ENCODE results near the gene RHOBTB3.
A peak's percentile ranks its signal among the peaks of the same experiment; 100 is the strongest.

Gene RHOBTB3

DNA sequence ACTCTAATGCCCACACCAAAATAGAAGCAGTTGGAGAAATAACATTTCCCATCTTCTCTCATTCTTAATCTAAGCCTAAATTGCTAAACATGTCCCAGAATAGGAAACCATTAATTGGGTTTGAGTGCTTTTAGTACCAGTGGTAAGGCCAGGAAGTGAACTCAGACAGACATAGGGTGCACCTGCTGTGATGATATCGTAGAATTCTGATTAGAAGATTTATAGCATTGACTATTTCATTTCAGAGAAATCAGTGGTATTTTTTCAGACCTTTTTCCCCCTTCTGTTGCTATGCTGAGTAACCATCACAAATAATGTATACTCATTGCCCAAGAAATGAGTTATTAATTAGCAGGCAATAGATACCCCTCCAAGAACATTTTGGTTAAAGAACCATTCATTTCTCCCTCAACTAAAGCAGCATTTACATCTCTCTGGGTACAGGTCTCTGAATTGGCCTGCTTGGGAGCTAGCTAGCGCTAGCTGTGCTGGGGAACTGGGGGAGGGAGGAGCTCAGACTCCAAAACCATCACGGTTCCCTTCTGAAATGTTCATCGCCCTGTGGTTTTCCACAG, 84.1 kb downstream of the RHOBTB3 start:
- H4K20me1 ChIP-seq (ENCODE audit: insufficient read depth, low read length, poor library complexity, severe bottlenecking): peaks cover 62% of the 10 kb centered on the region
- no peaks in the 10 kb centered on the region for H3K27me3 ChIP-seq (ENCODE audit: insufficient read depth, low read length, poor library complexity, severe bottlenecking)
- no peak for TF ChIP-seq EZH2phosphoT487 (IDR thresholded peaks at IDR 0.05; ENCODE audit: borderline replicate concordance)
- TF ChIP-seq, protein P1, sequence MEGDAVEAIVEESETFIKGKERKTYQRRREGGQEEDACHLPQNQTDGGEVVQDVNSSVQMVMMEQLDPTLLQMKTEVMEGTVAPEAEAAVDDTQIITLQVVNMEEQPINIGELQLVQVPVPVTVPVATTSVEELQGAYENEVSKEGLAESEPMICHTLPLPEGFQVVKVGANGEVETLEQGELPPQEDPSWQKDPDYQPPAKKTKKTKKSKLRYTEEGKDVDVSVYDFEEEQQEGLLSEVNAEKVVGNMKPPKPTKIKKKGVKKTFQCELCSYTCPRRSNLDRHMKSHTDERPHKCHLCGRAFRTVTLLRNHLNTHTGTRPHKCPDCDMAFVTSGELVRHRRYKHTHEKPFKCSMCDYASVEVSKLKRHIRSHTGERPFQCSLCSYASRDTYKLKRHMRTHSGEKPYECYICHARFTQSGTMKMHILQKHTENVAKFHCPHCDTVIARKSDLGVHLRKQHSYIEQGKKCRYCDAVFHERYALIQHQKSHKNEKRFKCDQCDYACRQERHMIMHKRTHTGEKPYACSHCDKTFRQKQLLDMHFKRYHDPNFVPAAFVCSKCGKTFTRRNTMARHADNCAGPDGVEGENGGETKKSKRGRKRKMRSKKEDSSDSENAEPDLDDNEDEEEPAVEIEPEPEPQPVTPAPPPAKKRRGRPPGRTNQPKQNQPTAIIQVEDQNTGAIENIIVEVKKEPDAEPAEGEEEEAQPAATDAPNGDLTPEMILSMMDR (conservative IDR thresholded peaks at IDR 0.05; ENCODE audit: low read length): no peak

DNA sequence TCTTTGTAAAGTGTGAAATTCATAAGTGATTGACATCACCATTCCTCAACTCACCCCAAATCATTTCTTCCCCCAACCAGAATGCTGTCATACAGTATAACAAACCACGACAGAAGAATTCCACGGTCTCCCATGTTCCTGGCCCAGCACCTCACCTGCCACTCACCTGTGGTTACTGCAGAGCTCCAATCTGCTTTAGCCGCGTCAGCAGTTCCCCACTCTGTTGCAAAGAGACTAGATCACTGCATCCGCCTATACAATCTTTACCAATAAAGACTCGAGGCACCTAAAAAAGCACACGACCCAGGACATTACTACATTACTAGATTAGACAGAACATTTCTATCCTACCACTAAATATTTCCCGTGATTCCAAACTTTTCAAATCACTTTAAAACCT, 85.2 kb downstream of the RHOBTB3 start:
- peaks cover 86% of the 10 kb centered on the region for H3K79me2 ChIP-seq (ENCODE audit: insufficient read depth, low read length)
- no peaks in the 10 kb centered on the region for H3K9me3 ChIP-seq (ENCODE audit: insufficient read depth, low read depth, low read length)
- H2AFZ ChIP-seq (ENCODE audit: low read length): no peak overlapping the region
- H3F3A ChIP-seq (ENCODE audit: low read depth): no peaks in the 10 kb centered on the region; the same call in 1 of the 2 replicates
- H3K4me2 ChIP-seq (ENCODE audit: low read depth, low read length, poor library complexity, severe bottlenecking): peak overlapping the region; percentile 87
- H3K27me3 ChIP-seq (ENCODE audit: insufficient read depth, low read length, poor library complexity, severe bottlenecking): no peaks in the 10 kb centered on the region
- H3K4me3 ChIP-seq (ENCODE audit: low read length, poor library complexity, severe bottlenecking): peak overlapping the region; percentile 93
- peaks cover 63% of the 10 kb centered on the region for H4K20me1 ChIP-seq (ENCODE audit: insufficient read depth, low read length, poor library complexity, severe bottlenecking)
- H3K9me2 ChIP-seq (replicated peaks; ENCODE audit: low read depth, low read length): no peaks in the 10 kb centered on the region
- H3K9ac ChIP-seq (ENCODE audit: low read depth, low read length, poor library complexity, severe bottlenecking): peak overlapping the region; percentile 97
- TF ChIP-seq, protein P1 (conservative IDR thresholded peaks at IDR 0.05; ENCODE audit: low read length): no peak
- no peak for TF ChIP-seq EZH2phosphoT487 (IDR thresholded peaks at IDR 0.05; ENCODE audit: borderline replicate concordance)
- peaks cover 75% of the 10 kb centered on the region for H3K4me1 ChIP-seq (ENCODE audit: insufficient read depth, low read length, poor library complexity, severe bottlenecking)
- peaks cover 43% of the 10 kb centered on the region for H3K36me3 ChIP-seq (ENCODE audit: insufficient read depth, low read length)

More for the DNA sequence above, 84.1 kb downstream of the RHOBTB3 start:
- H3K4me3 ChIP-seq (ENCODE audit: low read length, poor library complexity, severe bottlenecking): peak overlapping the region; percentile 93
- H3K9me2 ChIP-seq (replicated peaks; ENCODE audit: low read depth, low read length): no peaks in the 10 kb centered on the region
- H3K36me3 ChIP-seq (ENCODE audit: insufficient read depth, low read length): peaks cover 43% of the 10 kb centered on the region
- no peak overlapping the region for H3K9ac ChIP-seq (ENCODE audit: low read depth, low read length, poor library complexity, severe bottlenecking)
- peaks cover 79% of the 10 kb centered on the region for H3K4me1 ChIP-seq (ENCODE audit: insufficient read depth, low read length, poor library complexity, severe bottlenecking)
- H2AFZ ChIP-seq (ENCODE audit: low read length): no peak overlapping the region
- H3K9me3 ChIP-seq (ENCODE audit: insufficient read depth, low read depth, low read length): no peaks in the 10 kb centered on the region
- peaks cover 75% of the 10 kb centered on the region for H3K79me2 ChIP-seq (ENCODE audit: insufficient read depth, low read length)
- peak overlapping the region; percentile 87 for H3K4me2 ChIP-seq (ENCODE audit: low read depth, low read length, poor library complexity, severe bottlenecking)
- no peaks in the 10 kb centered on the region; the same call in 1 of the 2 replicates for H3F3A ChIP-seq (ENCODE audit: low read depth)

DNA sequence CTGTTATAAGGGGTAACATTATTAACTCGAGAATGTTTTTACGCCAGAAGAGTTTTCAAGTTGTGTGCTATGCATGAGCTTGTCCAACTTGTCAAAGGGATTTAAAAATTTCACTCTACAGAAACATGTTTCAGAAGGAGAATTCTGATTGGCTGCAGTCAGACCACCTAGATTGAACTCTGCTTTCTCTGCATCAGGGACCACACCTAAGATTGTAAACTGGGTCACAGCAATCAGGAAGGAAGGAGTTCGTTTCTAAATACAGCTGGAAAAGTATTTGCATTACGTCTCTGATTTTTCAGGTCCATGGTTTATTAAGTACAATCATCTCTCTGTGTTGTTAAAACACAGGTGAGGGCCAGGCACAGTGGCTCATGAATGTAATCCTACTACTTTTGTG, 85.6 kb downstream of the RHOBTB3 start:
- Histone ChIP-seq H3K79me2 (ENCODE audit: insufficient read depth, low read length) (peaks cover 91% of the 10 kb centered on the region), H3K4me3 (ENCODE audit: low read length, poor library complexity, severe bottlenecking) (peak overlapping the region; percentile 93), H3K9ac (ENCODE audit: low read depth, low read length, poor library complexity, severe bottlenecking) (peak overlapping the region; percentile 97), H3K36me3 (ENCODE audit: insufficient read depth, low read length) (peaks cover 43% of the 10 kb centered on the region), H3K4me2 (ENCODE audit: low read depth, low read length, poor library complexity, severe bottlenecking) (peak overlapping the region; percentile 87), H2AFZ (ENCODE audit: low read length) (no peak overlapping the region), H3K9me3 (ENCODE audit: insufficient read depth, low read depth, low read length) (no peaks in the 10 kb centered on the region), H3K4me1 (ENCODE audit: insufficient read depth, low read length, poor library complexity, severe bottlenecking) (peaks cover 75% of the 10 kb centered on the region), H4K20me1 (ENCODE audit: insufficient read depth, low read length, poor library complexity, severe bottlenecking) (peaks cover 67% of the 10 kb centered on the region), H3K27me3 (ENCODE audit: insufficient read depth, low read length, poor library complexity, severe bottlenecking) (no peaks in the 10 kb centered on the region), H3K9me2 (replicated peaks; ENCODE audit: low read depth, low read length) (no peaks in the 10 kb centered on the region), H3F3A (ENCODE audit: low read depth) (no peaks in the 10 kb centered on the region; the same call in 1 of the 2 replicates)
- TF ChIP-seq, protein P1 (conservative IDR thresholded peaks at IDR 0.05; ENCODE audit: low read length): no peak
- no peak for TF ChIP-seq EZH2phosphoT487 (IDR thresholded peaks at IDR 0.05; ENCODE audit: borderline replicate concordance)
